CD4-positive, alpha-beta T cell treated with Interleukin-4 for 1 hour (primary cell): ENCODE data around the gene CELF3.
"Not testable (repeated sequence)": the region's sequence is repeated elsewhere in the genome, so short reads cannot be mapped to it uniquely, and the experiment has no call there.

Experiments
- DNase-seq, 2 donors: peaks; one replicate each; pipeline ENCODE4 v3.0.0-alpha.2; 2020 to 2022

Gene CELF3

GRCh38 chr1:151716771-151717631 is at the start of gene CELF3:
CELF3 (minus strand) TSS chr1:151716803; CDS start chr1:151716020, 783 bp downstream.
- DNase-seq, result peak in 1 of 2 donors; percentile 32

- DNase-seq, result no peak
Observed at GRCh38 chr1:151763990-151764389, 47.4 kb upstream of the CELF3 start.

GRCh38 chr1:151762941-151763921 is 46.6 kb upstream of the CELF3 start, which contains the start of gene MRPL9:
MRPL9 (minus strand) TSS chr1:151763496; CDS start chr1:151763479, 17 bp downstream.
- peak; percentile 84 to 87 for DNase-seq

- no peak for DNase-seq
Observed at GRCh38 chr1:151760597-151761385, 44.2 kb upstream of the CELF3 start.

- no peak for DNase-seq
Observed at GRCh38 chr1:151759241-151759640, 42.6 kb upstream of the CELF3 start.

- DNase-seq, result no peak
Observed at GRCh38 chr1:151756291-151756690, 39.7 kb upstream of the CELF3 start.

- no peak for DNase-seq
Observed at GRCh38 chr1:151741516-151741915, 24.9 kb upstream of the CELF3 start.

- DNase-seq, result no peak
Observed at GRCh38 chr1:151739590-151740355, 23.2 kb upstream of the CELF3 start.

- DNase-seq, result no peak
Observed at GRCh38 chr1:151737479-151737878, 20.9 kb upstream of the CELF3 start.

GRCh38 chr1:151737026-151737425 is 20.4 kb upstream of the CELF3 start:
- DNase-seq, result no peak

- DNase-seq, result not testable (repeated sequence)
Observed at GRCh38 chr1:151733995-151734394, 17.4 kb upstream of the CELF3 start.

GRCh38 chr1:151733126-151733525 is 16.5 kb upstream of the CELF3 start:
- no peak for DNase-seq

GRCh38 chr1:151729966-151730291 is 13.3 kb upstream of the CELF3 start:
- no peak for DNase-seq

GRCh38 chr1:151729157-151729965 is 12.8 kb upstream of the CELF3 start:
- DNase-seq, result no peak

- no peak for DNase-seq
Observed at GRCh38 chr1:151728151-151729054, 11.8 kb upstream of the CELF3 start.

GRCh38 chr1:151723726-151724370 is 7.2 kb upstream of the CELF3 start:
- DNase-seq, result no peak

- DNase-seq, result no peak
Observed at GRCh38 chr1:151721788-151722510, 5.3 kb upstream of the CELF3 start.

GRCh38 chr1:151720974-151721787 is 4.6 kb upstream of the CELF3 start, which contains the start of gene RIIAD1:
RIIAD1 (plus strand) TSS chr1:151721522; CDS start chr1:151721537, 15 bp downstream.
- peak; percentile 52 to 56 for DNase-seq
